Esophagus muscularis mucosa (tissue), 4 donors: ENCODE measurements around the gene NTHL1.

ENCODE experiments used
- CTCF ChIP-seq, 3 experiments: fragments of 200-600 bp in 2 of 3; fragments of 450-650 bp in 1 of 3; sonication (generic) in 2 of 3; IDR thresholded peaks; one replicate each; pipeline ENCODE4 v1.5.1; 2017 to 2019; ENCODE audit warnings: antibody characterized with exemption in 3 of 3, mild to moderate bottlenecking in 2 of 3, moderate library complexity in 1 of 3
- EP300 ChIP-seq: sonication (generic); formaldehyde crosslinking; IDR thresholded peaks from one replicate; pipeline ENCODE4 v1.6.1; 2017; ENCODE audit warnings: antibody characterized with exemption
- POLR2A ChIP-seq: fragments of 450-650 bp; IDR thresholded peaks from one replicate; pipeline ENCODE4 v1.6.1; 2017; ENCODE audit warnings: antibody characterized with exemption, moderate library complexity, mild to moderate bottlenecking, low read depth

- TF ChIP-seq POLR2A = no peak
- no peak for TF ChIP-seq CTCF (IDR thresholded peaks at IDR 0.05)
- no peak for TF ChIP-seq EP300
Measured at GRCh38 chr16:2057438-2057837, 9.8 kb upstream of the NTHL1 start.
